ENCODE measurements around the gene CCL18. TPM values are rescaled to one million over a fixed set of nuclear protein-coding genes. Genes with fewer than 3 reads are reported as not detected.
"Not testable (repeated sequence)": the region's sequence is repeated elsewhere in the genome, so short reads cannot be mapped to it uniquely, and the experiment has no call there.

Gene CCL18
- total and polyA plus RNA-seq, 2 of the 8 experiments (the other 6 are each of a cell fraction or from before 2014, with no cell fraction given), result not detected

- H4K5ac ChIP-seq (ENCODE audit: insufficient read length, low read depth, low read length); H3K56ac ChIP-seq (replicated peaks; ENCODE audit: insufficient read length, low read depth, low read length); FAIRE-seq; H4K91ac ChIP-seq (replicated peaks; ENCODE audit: insufficient read length, low read length); H3K36me3 ChIP-seq (ENCODE audit: control insufficient read depth in 2 of 4, insufficient read depth in 4 of 4, low read length in 3 of 4); H3K79me1 ChIP-seq (ENCODE audit: low read depth, low read length); H3K27me3 ChIP-seq (replicated peaks in 1 of 4; ENCODE audit: control insufficient read depth in 3 of 4, extremely low read depth in 1 of 4, insufficient read depth in 3 of 4, low read length in 3 of 4); H2BK120ac ChIP-seq (replicated peaks; ENCODE audit: low read depth, low read length); DNase-seq (ENCODE audit: low read depth in 1 of 2, low spot score in 2 of 2); H2BK12ac ChIP-seq (ENCODE audit: low read depth, low read length); H4K20me1 ChIP-seq (replicated peaks in 1 of 2; ENCODE audit: control insufficient read depth in 1 of 2, insufficient read depth in 2 of 2, low read length in 2 of 2); H3K4me1 ChIP-seq (replicated peaks in 1 of 4; ENCODE audit: control insufficient read depth in 3 of 4, insufficient read depth in 4 of 4, low read length in 3 of 4); H3K23ac ChIP-seq (ENCODE audit: insufficient read length); H2BK5ac ChIP-seq (ENCODE audit: low read depth, low read length); H3K18ac ChIP-seq (ENCODE audit: extremely low read depth, low read length); POLR2A ChIA-PET (ENCODE audit: partially characterized antibody); H3K4ac ChIP-seq (replicated peaks; ENCODE audit: insufficient read length, low read depth, low read length); H3K23me2 ChIP-seq (ENCODE audit: low read depth, low read length); H2AK5ac ChIP-seq (ENCODE audit: low read depth, low read length); H4K8ac ChIP-seq (ENCODE audit: extremely low read depth, insufficient read depth, low read length); CTCF ChIA-PET (ENCODE audit: partially characterized antibody); H3K9ac ChIP-seq (replicated peaks in 1 of 4; ENCODE audit: extremely low read depth in 1 of 4, low read depth in 3 of 4, low read length in 3 of 4); H3K4me2 ChIP-seq (ENCODE audit: insufficient read depth in 1 of 2, low read depth in 2 of 2, low read length in 2 of 2); H3K4me3 ChIP-seq (ENCODE audit: extremely low read depth in 1 of 4, insufficient read depth in 2 of 4, low read depth in 3 of 4, low read length in 4 of 4); H3K79me2 ChIP-seq (ENCODE audit: control insufficient read depth in 1 of 2, insufficient read depth in 2 of 2, low read length in 2 of 2); H3K27ac ChIP-seq (ENCODE audit: low read depth, low read length); H2BK15ac ChIP-seq (ENCODE audit: low read length); H3K9me3 ChIP-seq (ENCODE audit: insufficient read depth in 2 of 2, low read depth in 1 of 2, low read length in 1 of 2); H3K14ac ChIP-seq (ENCODE audit: insufficient read length); H2BK20ac ChIP-seq (ENCODE audit: low read length); H2AFZ ChIP-seq (ENCODE audit: low read length): not testable (repeated sequence)
- WGBS, 2 experiments (ENCODE audit: extremely low coverage in 1 of 2, insufficient coverage in 1 of 2, insufficient read length in 1 of 2, insufficient replicate concordance in 2 of 2, low coverage in 1 of 2, low lambda C conversion rate in 2 of 2, missing lambda C conversion rate in 1 of 2), result 95% methylated on average over 5 of the region's 5 CpGs; no CpG with 5 or more reads in 1 of the 2 experiments
Measured at GRCh38 chr17:36114971-36115648, 51.0 kb downstream of the CCL18 start.

- H4K91ac ChIP-seq (replicated peaks; ENCODE audit: insufficient read length, low read length); H2BK20ac ChIP-seq (ENCODE audit: low read length); H3K79me2 ChIP-seq (ENCODE audit: control insufficient read depth in 1 of 2, insufficient read depth in 2 of 2, low read length in 2 of 2); H4K5ac ChIP-seq (ENCODE audit: insufficient read length, low read depth, low read length); POLR2A ChIA-PET (ENCODE audit: partially characterized antibody); H4K20me1 ChIP-seq (replicated peaks in 1 of 2; ENCODE audit: control insufficient read depth in 1 of 2, insufficient read depth in 2 of 2, low read length in 2 of 2); H3K27me3 ChIP-seq (replicated peaks in 1 of 4; ENCODE audit: control insufficient read depth in 3 of 4, extremely low read depth in 1 of 4, insufficient read depth in 3 of 4, low read length in 3 of 4); H3K23me2 ChIP-seq (ENCODE audit: low read depth, low read length); H4K8ac ChIP-seq (ENCODE audit: extremely low read depth, insufficient read depth, low read length); H3K14ac ChIP-seq (ENCODE audit: insufficient read length); H2AFZ ChIP-seq (ENCODE audit: low read length); H2AK5ac ChIP-seq (ENCODE audit: low read depth, low read length); H3K4me2 ChIP-seq (ENCODE audit: insufficient read depth in 1 of 2, low read depth in 2 of 2, low read length in 2 of 2); H2BK120ac ChIP-seq (replicated peaks; ENCODE audit: low read depth, low read length); H3K27ac ChIP-seq (ENCODE audit: low read depth, low read length); H3K36me3 ChIP-seq (ENCODE audit: control insufficient read depth in 2 of 4, insufficient read depth in 4 of 4, low read length in 3 of 4); H2BK15ac ChIP-seq (ENCODE audit: low read length); DNase-seq (ENCODE audit: low read depth in 1 of 2, low spot score in 2 of 2); H3K9ac ChIP-seq (replicated peaks in 1 of 4; ENCODE audit: extremely low read depth in 1 of 4, low read depth in 3 of 4, low read length in 3 of 4); H3K56ac ChIP-seq (replicated peaks; ENCODE audit: insufficient read length, low read depth, low read length); H3K4me1 ChIP-seq (replicated peaks in 1 of 4; ENCODE audit: control insufficient read depth in 3 of 4, insufficient read depth in 4 of 4, low read length in 3 of 4); CTCF ChIA-PET (ENCODE audit: partially characterized antibody); H3K4me3 ChIP-seq (ENCODE audit: extremely low read depth in 1 of 4, insufficient read depth in 2 of 4, low read depth in 3 of 4, low read length in 4 of 4); H3K79me1 ChIP-seq (ENCODE audit: low read depth, low read length); H3K9me3 ChIP-seq (ENCODE audit: insufficient read depth in 2 of 2, low read depth in 1 of 2, low read length in 1 of 2); H2BK12ac ChIP-seq (ENCODE audit: low read depth, low read length); H3K4ac ChIP-seq (replicated peaks; ENCODE audit: insufficient read length, low read depth, low read length); H3K23ac ChIP-seq (ENCODE audit: insufficient read length); H2BK5ac ChIP-seq (ENCODE audit: low read depth, low read length); FAIRE-seq; H3K18ac ChIP-seq (ENCODE audit: extremely low read depth, low read length): not testable (repeated sequence)
Measured at GRCh38 chr17:36115649-36115977, 51.5 kb downstream of the CCL18 start.

All from H1 (cell line).